Endodermal cell (in vitro differentiated cells): ENCODE data around the gene LCN15. TPM values are rescaled to one million over a fixed set of nuclear protein-coding genes. Genes with fewer than 3 reads are reported as not detected.

ENCODE experiments used
- DNase-seq: peaks from one replicate; pipeline ENCODE4 v3.0.0-alpha.2; 2017
- H3K27ac ChIP-seq: 2 replicates; pipeline ENCODE4 v1.5.1; 2013; ENCODE audit warnings: mild to moderate bottlenecking, low read depth, low read length, moderate library complexity
- H3K27me3 ChIP-seq: 2 replicates; pipeline ENCODE4 v1.6.1; 2013; ENCODE audit warnings: mild to moderate bottlenecking, low read length, moderate library complexity; ENCODE audit not compliant: insufficient read depth, control insufficient read depth, poor library complexity, severe bottlenecking
- H3K36me3 ChIP-seq: 2 replicates; pipeline ENCODE4 v1.7.0; 2013; ENCODE audit warnings: mild to moderate bottlenecking, low read length, moderate library complexity; ENCODE audit not compliant: control insufficient read depth, insufficient read depth
- H3K4me1 ChIP-seq: one replicate; pipeline ENCODE4 v1.7.0; 2013; ENCODE audit warnings: low read length; ENCODE audit not compliant: control insufficient read depth, insufficient read depth
- H3K4me3 ChIP-seq: 2 replicates; pipeline ENCODE4 v1.5.1; 2013; ENCODE audit warnings: mild to moderate bottlenecking, low read length, moderate library complexity
- H3K9ac ChIP-seq: 2 replicates; pipeline ENCODE4 v1.6.1; 2013; ENCODE audit warnings: mild to moderate bottlenecking, low read length, moderate library complexity; ENCODE audit not compliant: poor library complexity, severe bottlenecking; ENCODE audit errors: extremely low read depth
- H3K9me3 ChIP-seq: 2 replicates; pipeline ENCODE4 v1.6.1; 2013; ENCODE audit warnings: mild to moderate bottlenecking, low read length, moderate library complexity; ENCODE audit not compliant: control insufficient read depth
- H3K27ac Mint-ChIP-seq: 2 replicates; pipeline ENCODE4 v1.8.0; 2020; ENCODE audit warnings: mixed read lengths
- H3K27me3 Mint-ChIP-seq: 2 replicates; pipeline ENCODE4 v1.8.0; 2021; ENCODE audit warnings: mild to moderate bottlenecking, mixed read lengths; ENCODE audit not compliant: insufficient read depth
- H3K36me3 Mint-ChIP-seq: 2 replicates; pipeline ENCODE4 v1.8.0; 2020; ENCODE audit warnings: low read depth, mixed read lengths
- H3K4me1 Mint-ChIP-seq: 2 replicates; pipeline ENCODE4 v1.8.0; 2020; ENCODE audit warnings: mixed read lengths
- H3K4me3 Mint-ChIP-seq: 2 replicates; pipeline ENCODE4 v1.8.0; 2020; ENCODE audit warnings: mild to moderate bottlenecking, moderate library complexity, mixed read lengths
- H3K9me3 Mint-ChIP-seq: 2 replicates; pipeline ENCODE4 v1.8.0; 2020; ENCODE audit warnings: mild to moderate bottlenecking, mixed read lengths
- CTCF ChIP-seq: fragments of 200-600 bp; sonication (generic); conservative IDR thresholded peaks from 2 replicates; pipeline ENCODE4 v1.5.0; 2021; ENCODE audit warnings: antibody characterized with exemption, mild to moderate bottlenecking
- WGBS, 2 experiments: methylation state at CpG; one replicate each; pipeline versions ENCODE4 v1.1.5 to v1.1.7; 2013; ENCODE audit warnings: missing lambda C conversion rate in 2 of 2, mixed read lengths in 1 of 2; ENCODE audit not compliant: insufficient coverage in 1 of 2, insufficient read length in 1 of 2; 5-methylcytosine and 5-hydroxymethylcytosine counted together
- total RNA-seq, 2 donors: library from RNA; stranded (reverse); fragmentation: NEBNext Ultra II Directional in 1 of 2; extraction: Animal tissue kit (Norgen Biotek cat#: 25700) in 1 of 2; gene quantifications; 2 replicates in 1 of 2; 3 replicates in 1 of 2; pipeline ENCODE4 v1.2.1, GENCODE V29; 2021

LCN15 gene
- total RNA-seq, 2 donors from 2014 or later = 0.51 to 1.2 TPM

- Histone ChIP-seq H3K36me3 (no peaks in the 10 kb centered on the region), H3K27ac (no peak overlapping the region), H3K27me3 (peaks cover 17% of the 10 kb centered on the region), H3K4me3 (no peak overlapping the region), H3K9me3 (no peaks in the 10 kb centered on the region), H3K9ac (no peak overlapping the region), H3K4me1 (no peaks in the 10 kb centered on the region)
- no peaks in the 10 kb centered on the region for H3K4me1 Mint-ChIP-seq
- peaks cover 5% of the 10 kb centered on the region for H3K36me3 Mint-ChIP-seq
- H3K27ac Mint-ChIP-seq = no peak overlapping the region
- no peak for TF ChIP-seq CTCF
- no peaks in the 10 kb centered on the region for H3K9me3 Mint-ChIP-seq
- H3K27me3 Mint-ChIP-seq = peaks cover 10% of the 10 kb centered on the region
- DNase-seq = no peak
- no peak overlapping the region for H3K4me3 Mint-ChIP-seq
- WGBS, 2 experiments = 83 to 89% methylated on average over 3 to 8 of the region's 8 CpGs
Observed at GRCh38 chr9:136714893-136715274, 49.4 kb downstream of the LCN15 start.

DNA sequence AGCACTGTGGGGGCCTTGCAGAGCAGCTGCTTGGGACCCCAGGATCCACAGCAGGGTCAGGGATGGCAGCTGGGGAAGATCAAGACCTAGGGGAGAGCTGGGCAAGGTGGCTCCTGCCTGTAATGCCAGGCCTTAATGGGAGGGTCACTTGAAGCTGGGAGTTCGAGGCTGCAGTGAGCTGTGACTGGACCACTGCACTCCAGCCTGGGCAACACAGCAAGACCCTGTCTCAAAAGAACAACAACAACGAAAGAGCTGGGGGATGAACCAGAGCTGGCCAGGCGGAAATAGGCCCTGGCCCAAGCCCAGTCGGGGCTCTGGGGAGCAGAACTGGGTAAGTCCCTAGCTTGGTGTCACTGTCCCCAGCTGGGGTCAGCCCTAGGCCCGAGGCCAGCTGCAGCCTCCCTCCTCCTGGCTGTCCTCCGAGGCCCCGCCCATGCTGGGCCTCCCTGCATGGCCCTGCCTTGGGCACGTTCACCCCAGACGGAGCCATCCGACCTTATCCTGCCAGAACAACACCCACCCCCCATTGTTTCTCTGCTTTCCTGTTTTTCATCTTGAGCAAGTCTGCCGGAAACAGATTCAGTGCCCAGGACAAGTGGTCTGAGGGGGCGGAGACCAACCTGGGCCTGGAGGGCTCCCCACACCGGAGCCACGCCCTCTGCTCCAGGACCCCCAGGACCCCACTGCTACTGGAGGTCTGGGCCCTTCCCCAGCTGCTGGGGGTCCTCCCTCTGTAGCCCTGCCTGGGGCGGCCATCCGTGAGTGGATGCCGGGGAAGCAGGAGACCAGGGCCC lies 50.0 kb downstream of the LCN15 start:
- no peak overlapping the region for H3K4me3 ChIP-seq

DNA sequence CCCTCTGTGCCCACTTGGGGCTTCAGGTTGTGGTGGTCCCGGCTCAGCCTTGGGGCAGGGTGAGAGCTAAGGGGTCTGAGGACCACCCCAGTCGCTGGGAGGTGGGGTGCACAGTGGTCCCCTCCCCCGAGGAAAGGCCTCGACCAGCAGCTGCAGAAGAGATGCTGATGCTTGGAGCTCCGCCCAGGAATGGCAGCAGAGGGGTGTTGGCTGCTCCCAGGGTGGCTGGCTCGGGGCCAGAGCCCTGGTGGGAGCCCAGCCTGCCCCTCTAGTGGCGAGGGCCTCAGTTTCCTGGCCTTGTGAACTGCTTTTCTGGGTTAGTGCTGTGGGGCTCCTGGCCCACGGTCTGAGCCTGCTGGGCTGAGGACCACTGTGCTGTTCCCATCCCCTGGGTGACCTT lies 50.8 kb downstream of the LCN15 start:
- Mint-ChIP-seq H3K4me3 (peak overlapping the region; percentile 58), H3K4me1 (no peaks in the 10 kb centered on the region), H3K27me3 (peaks cover 10% of the 10 kb centered on the region), H3K36me3 (peaks cover 5% of the 10 kb centered on the region), H3K27ac (no peak overlapping the region), H3K9me3 (no peaks in the 10 kb centered on the region)
- peak overlapping the region; percentile 79 for H3K4me3 ChIP-seq
- H3K9ac ChIP-seq = no peak overlapping the region
- H3K27me3 ChIP-seq = peaks cover 17% of the 10 kb centered on the region
- no peaks in the 10 kb centered on the region for H3K36me3 ChIP-seq
- no peak for DNase-seq
- TF ChIP-seq CTCF = no peak
- H3K27ac ChIP-seq = no peak overlapping the region
- no peaks in the 10 kb centered on the region for H3K9me3 ChIP-seq
- 81% methylated on average over 8 of the region's 8 CpGs for WGBS, 2 experiments
- no peaks in the 10 kb centered on the region for H3K4me1 ChIP-seq

More for the DNA sequence above, 50.0 kb downstream of the LCN15 start:
- Mint-ChIP-seq H3K4me1 (no peaks in the 10 kb centered on the region), H3K27me3 (peaks cover 10% of the 10 kb centered on the region), H3K27ac (no peak overlapping the region), H3K9me3 (no peaks in the 10 kb centered on the region), H3K4me3 (peak overlapping the region; percentile 58), H3K36me3 (peaks cover 5% of the 10 kb centered on the region)
- no peaks in the 10 kb centered on the region for H3K9me3 ChIP-seq
- peaks cover 17% of the 10 kb centered on the region for H3K27me3 ChIP-seq
- 92 to 97% methylated on average over 13 to 17 of the region's 17 CpGs for whole genome bisulfite sequencing, 2 experiments
- no peaks in the 10 kb centered on the region for H3K4me1 ChIP-seq
- DNase-seq = no peak
- H3K9ac ChIP-seq = no peak overlapping the region
- TF ChIP-seq CTCF = no peak
- H3K27ac ChIP-seq = no peak overlapping the region
- H3K36me3 ChIP-seq = no peaks in the 10 kb centered on the region
